Measurements from ENCODE around the gene MAP3K3.

GRCh38 chr17:63701456-63701820 lies 79.2 kb downstream of the MAP3K3 start:
- TF ChIP-seq CTCF (IDR thresholded peaks at IDR 0.05) (no peak), EP300 (IDR thresholded peaks at IDR 0.05) (no peak), POLR2A (IDR thresholded peaks at IDR 0.05) (no peak)

Measured in tibial nerve (tissue), 4 donors.